Loucy (cell line): ENCODE results near the gene TMEM169.

Experiments used
- EZH2phosphoT487 ChIP-seq: fragments of 200-600 bp; IDR thresholded peaks from 2 replicates; pipeline ENCODE4 v1.6.1; 2018; ENCODE audit warnings: antibody characterized with exemption, mild to moderate bottlenecking, moderate library complexity, borderline replicate concordance
- TF ChIP-seq, protein P1 (sequence below): fragments of 200-600 bp; sonication (generic); conservative IDR thresholded peaks from 2 replicates; pipeline ENCODE4 v1.5.1; 2014; ENCODE audit warnings: mild to moderate bottlenecking, antibody characterized with exemption, low read length

DNA sequence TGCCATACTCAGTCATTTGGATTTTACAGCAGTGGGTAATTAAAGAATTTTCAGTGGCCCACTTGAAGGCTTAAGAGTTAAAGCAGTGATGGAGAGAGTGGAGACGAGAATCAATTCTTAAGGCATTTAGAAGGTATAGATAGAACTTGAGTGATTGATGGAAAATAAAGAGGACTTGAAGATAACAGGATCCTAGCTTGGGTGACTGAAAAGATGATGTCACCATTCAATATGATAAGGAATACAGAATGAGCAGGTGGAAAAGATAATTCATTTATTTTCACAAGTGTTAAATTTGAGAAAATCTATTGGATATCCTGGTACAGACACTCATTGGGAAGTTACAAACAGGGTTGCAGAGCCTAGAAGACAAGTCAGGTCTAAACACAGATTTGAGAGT lies 62.7 kb downstream of the TMEM169 start:
- TF ChIP-seq, protein P1, sequence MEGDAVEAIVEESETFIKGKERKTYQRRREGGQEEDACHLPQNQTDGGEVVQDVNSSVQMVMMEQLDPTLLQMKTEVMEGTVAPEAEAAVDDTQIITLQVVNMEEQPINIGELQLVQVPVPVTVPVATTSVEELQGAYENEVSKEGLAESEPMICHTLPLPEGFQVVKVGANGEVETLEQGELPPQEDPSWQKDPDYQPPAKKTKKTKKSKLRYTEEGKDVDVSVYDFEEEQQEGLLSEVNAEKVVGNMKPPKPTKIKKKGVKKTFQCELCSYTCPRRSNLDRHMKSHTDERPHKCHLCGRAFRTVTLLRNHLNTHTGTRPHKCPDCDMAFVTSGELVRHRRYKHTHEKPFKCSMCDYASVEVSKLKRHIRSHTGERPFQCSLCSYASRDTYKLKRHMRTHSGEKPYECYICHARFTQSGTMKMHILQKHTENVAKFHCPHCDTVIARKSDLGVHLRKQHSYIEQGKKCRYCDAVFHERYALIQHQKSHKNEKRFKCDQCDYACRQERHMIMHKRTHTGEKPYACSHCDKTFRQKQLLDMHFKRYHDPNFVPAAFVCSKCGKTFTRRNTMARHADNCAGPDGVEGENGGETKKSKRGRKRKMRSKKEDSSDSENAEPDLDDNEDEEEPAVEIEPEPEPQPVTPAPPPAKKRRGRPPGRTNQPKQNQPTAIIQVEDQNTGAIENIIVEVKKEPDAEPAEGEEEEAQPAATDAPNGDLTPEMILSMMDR, result no peak
- TF ChIP-seq EZH2phosphoT487, result no peak
